PFSK-1 (cell line): ENCODE measurements around the gene TTI1.

ENCODE experiments used
- FOXP2 ChIP-seq: optimal IDR thresholded peaks from 2 replicates; pipeline ENCODE3; 2011; ENCODE audit warnings: borderline replicate concordance, control low read depth, inconsistent platforms; ENCODE audit not compliant: insufficient read depth; ENCODE audit errors: extremely low read length, extremely low read depth
- POLR2AphosphoS5 ChIP-seq: IDR thresholded peaks from 2 replicates; pipeline ENCODE4 v1.6.1; 2012; ENCODE audit warnings: low read depth, mild to moderate bottlenecking, control low read depth, low read length, moderate library complexity
- SIN3A ChIP-seq: IDR thresholded peaks from 2 replicates; pipeline ENCODE4 v1.6.1; 2012; ENCODE audit warnings: mild to moderate bottlenecking, low read length, moderate library complexity, borderline replicate concordance; ENCODE audit not compliant: insufficient read depth
- TAF1 ChIP-seq: IDR thresholded peaks from 2 replicates; pipeline ENCODE4 v1.6.1; 2012; ENCODE audit warnings: low read length, control low read depth, borderline replicate concordance; ENCODE audit not compliant: insufficient read depth
- TF ChIP-seq, protein P1 (sequence below), 2 experiments: IDR thresholded peaks; 2 replicates each; pipeline versions ENCODE4 v1.6.1 to v1.8.0; 2011 to 2012; ENCODE audit warnings: low read depth in 2 of 2, low read length in 2 of 2, control low read depth in 1 of 2, inconsistent platforms in 1 of 2, mild to moderate bottlenecking in 1 of 2, moderate library complexity in 1 of 2; ENCODE audit not compliant: insufficient read depth in 1 of 2

DNA sequence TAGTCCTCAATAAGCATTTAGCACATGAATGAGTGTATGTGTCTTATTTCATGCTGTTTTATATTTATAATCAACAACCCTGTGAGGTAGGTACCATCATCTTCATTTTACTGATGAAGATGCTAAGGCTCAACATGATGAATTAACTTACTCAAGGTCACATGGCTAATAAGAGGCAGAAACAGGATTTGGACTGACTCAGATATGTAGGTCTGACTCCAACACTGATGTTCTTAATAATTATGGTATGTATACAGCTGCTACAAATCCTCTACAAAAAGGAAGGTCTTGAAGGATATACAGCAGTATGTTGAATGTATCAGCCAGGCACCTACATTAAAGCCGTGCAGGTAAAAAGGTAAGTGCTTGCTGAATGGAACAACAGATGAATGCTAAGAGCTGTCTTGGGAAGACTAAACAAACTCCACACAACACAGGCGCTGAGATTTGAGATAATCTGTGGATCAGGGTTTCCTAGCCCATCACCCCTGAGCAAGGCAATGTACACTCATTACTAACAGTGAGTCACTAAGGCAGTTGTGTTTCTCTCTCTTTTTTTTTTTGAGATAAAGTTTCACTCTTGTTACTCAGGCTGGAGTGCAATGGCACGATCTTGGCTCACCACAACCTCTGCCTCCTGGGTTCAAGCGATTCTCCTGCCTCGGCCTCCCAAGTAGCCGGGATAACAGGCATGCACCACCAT is 31.9 kb downstream of the TTI1 start:
- TF ChIP-seq POLR2AphosphoS5 (no peak), TAF1 (no peak), SIN3A (no peak), FOXP2 (no peak)
- TF ChIP-seq, protein P1, sequence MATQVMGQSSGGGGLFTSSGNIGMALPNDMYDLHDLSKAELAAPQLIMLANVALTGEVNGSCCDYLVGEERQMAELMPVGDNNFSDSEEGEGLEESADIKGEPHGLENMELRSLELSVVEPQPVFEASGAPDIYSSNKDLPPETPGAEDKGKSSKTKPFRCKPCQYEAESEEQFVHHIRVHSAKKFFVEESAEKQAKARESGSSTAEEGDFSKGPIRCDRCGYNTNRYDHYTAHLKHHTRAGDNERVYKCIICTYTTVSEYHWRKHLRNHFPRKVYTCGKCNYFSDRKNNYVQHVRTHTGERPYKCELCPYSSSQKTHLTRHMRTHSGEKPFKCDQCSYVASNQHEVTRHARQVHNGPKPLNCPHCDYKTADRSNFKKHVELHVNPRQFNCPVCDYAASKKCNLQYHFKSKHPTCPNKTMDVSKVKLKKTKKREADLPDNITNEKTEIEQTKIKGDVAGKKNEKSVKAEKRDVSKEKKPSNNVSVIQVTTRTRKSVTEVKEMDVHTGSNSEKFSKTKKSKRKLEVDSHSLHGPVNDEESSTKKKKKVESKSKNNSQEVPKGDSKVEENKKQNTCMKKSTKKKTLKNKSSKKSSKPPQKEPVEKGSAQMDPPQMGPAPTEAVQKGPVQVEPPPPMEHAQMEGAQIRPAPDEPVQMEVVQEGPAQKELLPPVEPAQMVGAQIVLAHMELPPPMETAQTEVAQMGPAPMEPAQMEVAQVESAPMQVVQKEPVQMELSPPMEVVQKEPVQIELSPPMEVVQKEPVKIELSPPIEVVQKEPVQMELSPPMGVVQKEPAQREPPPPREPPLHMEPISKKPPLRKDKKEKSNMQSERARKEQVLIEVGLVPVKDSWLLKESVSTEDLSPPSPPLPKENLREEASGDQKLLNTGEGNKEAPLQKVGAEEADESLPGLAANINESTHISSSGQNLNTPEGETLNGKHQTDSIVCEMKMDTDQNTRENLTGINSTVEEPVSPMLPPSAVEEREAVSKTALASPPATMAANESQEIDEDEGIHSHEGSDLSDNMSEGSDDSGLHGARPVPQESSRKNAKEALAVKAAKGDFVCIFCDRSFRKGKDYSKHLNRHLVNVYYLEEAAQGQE (IDR thresholded peaks at IDR 0.05; ENCODE audit: insufficient read depth in 1 of 2, low read depth in 2 of 2, low read length in 2 of 2), result no peak
